Activated CD4-positive, alpha-beta T cell treated with anti-CD3 and anti-CD28 coated beads for 1 hour (primary cell): ENCODE measurements around the gene S100A3.
A peak's percentile ranks its signal among the peaks of the same experiment; 100 is the strongest.

Source experiments
- DNase-seq: peaks from one replicate; pipeline ENCODE4 v3.0.0-alpha.2; 2020

S100A3 gene

DNA sequence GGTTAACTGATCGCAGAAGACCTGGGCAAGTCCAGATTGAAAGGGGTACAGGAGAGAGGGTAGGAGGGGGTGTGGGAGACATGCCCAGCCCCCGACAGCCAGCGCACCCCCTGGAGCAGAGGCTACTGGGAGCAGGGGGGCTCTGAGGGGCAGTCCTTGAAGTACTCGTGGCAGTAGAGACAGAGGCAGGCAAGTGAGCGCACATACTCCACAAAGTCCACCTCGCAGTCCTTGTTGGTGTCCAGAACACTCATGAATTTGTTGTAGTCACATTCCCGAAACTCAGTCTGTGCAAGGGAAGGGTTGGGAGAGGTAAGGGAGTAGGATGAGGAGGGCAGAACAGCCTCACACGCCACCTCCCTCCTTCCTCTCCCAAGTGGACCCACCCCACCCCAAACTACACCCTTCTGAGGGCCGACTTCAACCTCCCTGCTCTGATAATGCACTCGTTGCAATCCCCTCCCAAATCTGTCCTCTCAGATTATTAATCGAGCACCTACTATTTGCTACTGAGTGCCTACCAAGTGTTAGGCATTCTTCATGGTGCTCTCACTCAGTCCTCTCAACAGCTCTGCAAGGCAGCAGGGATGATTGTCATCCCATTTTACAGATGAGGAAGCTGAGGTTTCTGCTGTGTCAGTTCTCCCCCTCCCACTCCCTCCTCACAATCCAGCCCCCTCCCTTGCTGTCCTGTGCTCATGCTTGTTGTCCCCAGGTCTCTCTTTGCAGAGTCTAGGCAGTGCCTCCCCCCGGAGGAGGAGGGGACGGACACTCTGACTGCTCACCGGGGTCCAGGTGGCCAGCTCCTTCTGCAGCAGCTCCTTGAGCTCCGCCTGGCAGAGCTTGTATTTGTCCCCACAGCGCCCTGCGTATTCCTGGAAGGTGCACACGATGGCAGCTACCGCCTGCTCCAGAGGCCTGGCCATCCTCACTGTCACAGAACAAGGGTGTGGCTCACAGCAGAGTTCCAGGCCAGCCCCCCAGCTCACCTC is 1.2 kb downstream of the S100A3 start:
- no peak for DNase-seq

DNA sequence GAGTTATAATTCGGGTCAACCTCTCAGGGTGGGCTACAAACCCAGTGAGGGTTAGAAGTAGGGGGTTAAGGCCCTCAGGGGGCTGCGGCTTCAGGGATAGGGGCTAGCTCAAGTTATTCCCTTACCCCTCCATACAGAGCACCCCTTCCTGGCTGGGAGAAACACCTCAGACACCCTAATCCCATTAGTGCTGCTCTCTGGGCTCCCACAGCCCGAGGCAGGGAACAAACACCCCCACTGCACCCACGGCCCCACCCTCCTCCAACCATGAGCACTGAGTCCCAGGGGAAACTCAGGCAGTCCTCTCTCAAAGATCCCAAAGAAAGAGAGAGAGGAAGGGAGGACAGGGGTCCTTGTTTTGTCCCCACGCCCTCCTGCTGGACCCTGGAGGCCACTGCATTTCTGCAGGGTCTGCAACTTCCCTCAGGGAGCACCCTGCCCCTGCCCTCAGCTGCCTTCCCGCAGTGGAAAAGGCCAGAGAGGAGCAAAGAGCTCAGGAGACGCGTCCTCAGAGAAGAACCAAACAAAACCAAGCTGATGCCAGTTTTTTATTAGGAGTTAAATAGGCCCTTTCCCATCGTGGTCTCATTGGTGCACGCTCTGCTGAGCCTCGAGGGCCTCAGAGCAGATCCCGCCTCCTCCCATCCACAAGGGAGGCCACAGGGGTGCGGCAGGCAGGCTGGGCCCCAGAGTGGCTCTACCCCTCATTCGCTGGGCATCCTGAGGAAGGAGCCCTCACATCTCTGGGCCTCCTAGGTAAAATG is 2.1 kb downstream of the S100A3 start:
- no peak for DNase-seq

DNA sequence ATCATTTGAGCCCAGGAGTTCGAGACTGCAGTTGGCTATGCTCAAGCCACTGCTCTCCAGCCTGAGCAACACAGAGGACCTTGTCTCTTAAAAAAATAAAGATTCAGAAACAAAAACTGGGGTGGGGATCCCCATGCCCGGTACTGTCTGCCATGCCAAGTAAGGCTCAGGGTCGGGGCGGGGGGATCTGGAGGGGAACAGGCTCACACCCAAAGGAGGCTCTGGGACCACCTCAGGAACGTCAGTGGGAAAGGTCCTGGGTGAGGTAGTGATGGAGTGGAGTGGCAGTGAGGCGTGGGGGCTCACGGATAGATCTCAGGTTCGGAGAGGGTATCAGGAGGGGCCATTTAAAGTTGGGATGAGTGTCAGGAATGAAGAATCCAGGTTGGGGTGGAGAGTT is 2.7 kb downstream of the S100A3 start:
- no peak for DNase-seq

DNA sequence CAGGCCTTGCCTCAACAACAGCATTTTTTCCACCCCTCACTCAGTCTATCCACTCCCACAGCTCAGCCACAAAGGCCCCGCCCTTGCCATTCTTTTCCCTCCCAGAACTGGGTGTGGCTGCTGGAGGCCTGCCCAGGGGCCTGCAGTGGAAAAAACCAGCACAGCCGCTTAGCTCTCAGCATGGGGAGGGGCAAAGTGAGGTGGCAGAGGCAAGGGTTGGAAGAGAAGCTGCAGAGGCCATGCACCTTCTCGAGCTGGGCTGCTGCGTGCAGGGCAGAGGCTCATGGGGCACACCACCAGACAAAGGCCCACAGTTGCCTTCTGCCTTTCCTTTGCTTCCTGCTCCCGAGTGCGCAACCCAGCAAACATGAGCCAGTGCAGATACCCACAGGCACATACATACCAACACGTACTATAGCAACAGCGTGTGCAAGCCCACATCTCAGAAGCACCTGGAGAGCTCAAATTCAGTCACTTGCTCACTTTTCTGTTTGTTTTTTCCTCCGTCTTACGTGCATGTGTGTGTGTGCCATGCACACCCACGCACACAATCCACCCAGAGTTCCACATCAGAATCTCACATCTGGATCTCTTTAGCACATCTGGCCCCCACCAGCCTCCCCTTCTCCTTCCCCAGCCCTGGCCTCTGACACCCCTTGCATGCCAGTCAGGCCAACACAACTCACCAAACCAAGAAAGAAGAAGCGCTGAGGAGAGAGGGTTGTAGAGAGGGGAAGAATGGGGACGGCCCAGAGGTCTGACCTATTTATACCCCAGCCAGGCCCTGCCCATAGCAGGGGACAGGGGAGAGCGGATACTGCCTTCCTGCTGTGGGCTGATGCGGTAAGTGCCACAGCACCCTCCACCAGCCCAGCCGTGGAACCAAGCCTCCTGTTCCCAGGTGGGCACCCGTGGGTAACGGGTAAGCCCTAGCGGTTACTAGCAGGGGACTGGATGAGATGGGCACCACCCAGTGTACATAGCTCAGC is 3.7 kb downstream of the S100A3 start, which contains the start of gene S100A4:
TSS of gene S100A4 (minus strand) at position 740 of the 989 bp plus-strand sequence. CDS start 1,012 bp downstream, outside the sequence.
- peak; percentile 88 for DNase-seq

DNA sequence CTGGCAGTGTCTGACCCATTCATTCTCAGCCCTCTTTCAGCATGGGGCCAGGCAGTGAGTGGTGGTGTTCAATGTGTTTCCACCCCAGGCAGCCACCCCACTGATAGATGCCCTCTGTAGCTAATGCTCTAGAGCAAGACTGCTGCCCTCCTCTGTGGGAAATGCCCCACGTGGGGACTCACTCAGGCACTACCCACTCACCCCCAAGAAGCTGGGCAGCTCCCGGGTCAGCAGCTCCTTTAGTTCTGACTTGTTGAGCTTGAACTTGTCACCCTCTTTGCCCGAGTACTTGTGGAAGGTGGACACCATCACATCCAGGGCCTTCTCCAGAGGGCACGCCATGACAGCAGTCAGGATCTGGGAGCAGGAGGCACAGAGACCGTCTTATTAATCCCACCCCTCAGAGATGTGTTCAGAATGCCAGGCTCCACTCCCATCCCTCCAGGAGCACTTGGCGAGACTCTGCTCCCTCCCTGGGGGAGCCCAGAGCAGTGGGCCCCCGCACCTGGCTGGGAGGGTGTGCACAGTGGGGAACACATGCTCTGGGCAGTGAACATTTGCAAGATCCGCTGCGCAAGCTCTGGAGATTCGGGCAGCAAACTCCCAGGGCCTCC is 4.5 kb downstream of the S100A3 start:
- no peak for DNase-seq

DNA sequence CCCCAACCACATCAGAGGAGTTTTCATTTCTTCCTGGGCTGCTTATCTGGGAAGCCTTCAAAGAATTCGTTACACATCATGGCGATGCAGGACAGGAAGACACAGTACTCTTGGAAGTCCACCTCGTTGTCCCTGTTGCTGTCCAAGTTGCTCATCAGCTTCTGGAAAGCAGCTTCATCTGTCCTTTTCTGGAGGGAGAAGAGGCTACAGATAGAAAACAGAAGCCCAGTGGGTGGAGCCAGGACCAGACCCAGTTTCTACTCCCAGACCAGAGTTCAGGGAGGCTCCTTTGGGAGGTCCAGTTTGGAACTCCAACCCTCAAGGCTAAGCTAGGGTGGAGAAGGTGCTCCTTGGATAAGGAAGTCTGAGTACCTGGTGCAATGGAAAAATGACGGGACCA is 5.3 kb downstream of the S100A3 start:
- no peak for DNase-seq

DNA sequence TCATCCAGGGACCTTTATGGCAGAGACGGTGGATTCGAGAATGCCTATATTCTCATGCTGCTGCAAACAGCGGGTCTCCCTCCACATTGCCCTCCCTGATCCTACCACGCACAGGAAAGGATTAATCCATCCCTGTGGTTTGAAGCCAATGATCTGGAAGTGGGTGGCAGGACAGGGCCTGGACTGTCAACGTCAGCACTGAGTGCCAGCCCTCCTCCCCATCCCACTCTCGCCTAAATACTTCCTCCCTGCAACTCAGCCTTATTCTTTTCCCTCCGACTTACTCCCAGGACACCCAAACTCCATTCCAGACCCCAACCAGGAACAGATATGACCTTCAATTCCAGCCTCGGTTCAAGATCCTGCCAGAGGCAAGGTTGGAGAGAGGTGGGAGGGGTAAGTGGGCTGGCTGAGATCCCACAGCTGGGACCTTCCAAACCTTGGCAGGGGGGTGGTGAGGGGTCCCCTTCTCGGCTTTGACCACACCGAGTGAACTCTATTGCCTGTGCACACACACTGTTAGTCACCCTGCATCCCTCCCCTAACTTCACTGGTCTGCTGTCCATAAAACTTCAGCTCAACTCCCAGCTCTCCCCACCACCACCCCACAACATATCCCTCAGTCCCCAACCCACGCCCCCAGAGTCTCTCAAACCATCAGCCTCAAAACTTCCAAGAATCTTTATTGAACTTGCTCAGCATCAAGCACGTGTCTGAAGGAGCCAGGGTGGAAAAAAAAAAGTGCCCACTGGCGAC is 5.9 kb downstream of the S100A3 start:
- no peak for DNase-seq

DNA sequence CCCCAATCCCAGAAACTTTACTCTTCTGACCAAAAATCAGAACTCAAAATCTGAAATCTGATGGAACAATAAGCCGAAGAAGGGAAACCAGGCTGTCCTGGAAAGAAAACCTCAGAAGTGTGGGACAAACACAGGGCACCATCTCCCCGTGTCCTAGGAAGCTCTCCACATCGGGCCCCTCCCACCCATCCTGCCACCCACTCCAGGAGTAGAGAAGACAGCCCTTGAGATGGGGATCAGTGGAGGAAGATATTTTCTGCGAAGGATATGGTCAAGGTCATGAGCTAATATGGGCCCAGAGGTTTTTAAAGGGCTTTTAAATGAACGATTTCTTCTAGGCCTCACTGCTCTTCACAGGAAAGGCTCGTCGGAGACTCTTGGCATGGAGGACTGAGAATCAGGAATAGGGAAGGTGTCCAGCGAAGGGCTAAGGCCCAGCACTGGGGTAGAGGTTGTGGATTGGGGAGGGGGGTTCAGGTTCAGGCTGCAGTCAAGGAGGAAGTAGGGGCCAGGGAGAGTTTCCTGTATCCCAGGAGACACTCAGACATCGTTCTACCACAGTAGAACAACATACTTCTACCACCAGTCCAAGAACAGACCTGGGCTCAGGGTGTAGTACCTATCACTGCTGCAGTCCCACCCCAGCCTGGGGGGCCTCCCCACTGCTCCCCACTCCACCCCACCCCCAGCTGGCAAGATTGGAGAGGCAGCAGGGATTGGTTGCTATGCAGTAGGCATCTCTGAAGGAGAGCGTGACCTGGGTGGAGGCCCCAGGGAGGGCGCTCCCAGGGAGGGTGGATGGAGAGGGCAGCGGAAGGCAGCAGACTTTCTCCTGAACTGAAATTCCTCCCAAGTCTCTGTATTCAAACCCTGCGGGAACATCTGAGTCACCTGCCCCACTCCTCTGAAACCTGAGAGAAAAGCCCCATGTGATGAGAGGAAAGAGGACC is 7.1 kb downstream of the S100A3 start:
- DNase-seq = no peak

DNA sequence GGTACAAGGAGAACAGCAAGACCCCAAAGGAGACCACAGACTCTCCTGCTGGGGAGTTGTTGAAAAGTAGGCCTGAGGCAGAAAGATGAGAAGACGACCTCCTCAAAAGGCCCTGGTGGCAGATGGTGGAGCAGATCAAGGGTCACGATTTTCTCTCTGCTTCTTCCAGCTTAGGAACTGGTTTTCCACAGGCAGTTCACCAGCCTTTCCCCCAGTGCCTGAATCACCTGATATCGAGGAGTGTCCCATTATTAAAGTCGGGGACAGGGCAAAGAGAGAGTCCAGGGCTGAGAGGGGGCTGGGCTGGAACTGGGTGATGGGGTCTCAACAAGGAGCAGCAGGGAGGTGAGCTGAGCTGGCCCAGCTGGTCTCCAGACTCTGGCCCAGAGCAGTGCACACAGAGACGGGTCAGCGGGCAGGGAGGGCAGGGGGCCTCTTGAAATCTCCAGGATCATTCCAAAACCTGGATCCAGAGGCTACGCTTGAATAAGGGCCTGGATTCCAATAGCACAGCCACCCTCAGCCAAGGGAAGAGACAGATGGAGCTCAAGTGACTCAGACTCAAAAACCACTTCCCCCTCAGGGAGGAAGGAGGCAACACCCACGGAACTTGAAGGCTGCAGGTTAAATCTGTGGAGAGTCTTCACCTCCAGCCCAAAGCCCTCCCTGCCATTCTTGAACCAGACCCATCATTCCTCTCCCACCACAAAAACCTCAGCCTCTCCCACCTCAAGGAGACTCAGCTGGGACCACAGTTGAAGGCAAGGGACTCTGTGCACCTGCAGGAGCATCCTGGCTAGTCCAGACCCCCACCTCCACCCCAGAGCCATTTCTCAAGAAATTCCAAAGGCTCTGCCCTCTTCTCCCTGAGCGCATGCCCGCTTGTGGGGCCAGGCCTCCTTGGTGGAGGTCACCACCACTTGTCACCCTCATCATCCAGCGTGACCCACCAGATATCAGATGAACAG is 8.4 kb downstream of the S100A3 start, which contains the start of gene S100A5:
TSS of gene S100A5 (minus strand) at position 541 of the 968 bp plus-strand sequence. CDS start 743 bp downstream, outside the sequence.
- DNase-seq = peak; percentile 38

DNA sequence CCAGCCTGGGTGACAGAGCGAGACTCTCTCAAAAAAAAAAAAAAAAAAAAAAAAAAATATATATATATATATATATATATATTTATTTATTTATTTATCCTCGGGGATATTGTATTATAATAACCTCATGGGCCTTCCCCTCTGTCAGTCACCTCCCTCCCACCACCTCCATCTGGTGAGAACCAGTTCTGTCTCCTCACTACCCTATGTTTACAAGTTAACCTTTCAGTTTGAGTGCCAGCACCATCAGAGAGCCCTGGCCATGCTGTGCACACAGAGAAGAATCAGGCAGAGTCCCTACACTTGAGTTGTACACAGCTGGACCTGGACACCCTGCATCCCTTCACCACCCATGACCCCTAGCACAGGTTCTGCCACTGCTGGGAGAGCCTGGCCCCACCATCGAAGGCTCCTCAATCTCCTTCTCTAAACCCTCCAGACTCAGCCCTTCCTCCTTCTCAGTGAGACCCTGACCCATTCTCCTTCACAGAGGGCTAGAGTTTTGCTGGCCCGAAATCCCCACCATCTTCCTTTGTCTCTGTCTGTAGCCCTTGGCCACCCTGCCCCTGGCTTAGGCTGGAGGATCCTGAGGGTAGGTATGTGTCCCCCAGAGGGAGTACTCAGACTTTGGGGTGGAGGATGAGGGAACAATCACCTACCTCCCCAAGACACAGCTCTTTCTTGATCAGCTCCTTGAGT is 9.5 kb downstream of the S100A3 start:
- no peak for DNase-seq

DNA sequence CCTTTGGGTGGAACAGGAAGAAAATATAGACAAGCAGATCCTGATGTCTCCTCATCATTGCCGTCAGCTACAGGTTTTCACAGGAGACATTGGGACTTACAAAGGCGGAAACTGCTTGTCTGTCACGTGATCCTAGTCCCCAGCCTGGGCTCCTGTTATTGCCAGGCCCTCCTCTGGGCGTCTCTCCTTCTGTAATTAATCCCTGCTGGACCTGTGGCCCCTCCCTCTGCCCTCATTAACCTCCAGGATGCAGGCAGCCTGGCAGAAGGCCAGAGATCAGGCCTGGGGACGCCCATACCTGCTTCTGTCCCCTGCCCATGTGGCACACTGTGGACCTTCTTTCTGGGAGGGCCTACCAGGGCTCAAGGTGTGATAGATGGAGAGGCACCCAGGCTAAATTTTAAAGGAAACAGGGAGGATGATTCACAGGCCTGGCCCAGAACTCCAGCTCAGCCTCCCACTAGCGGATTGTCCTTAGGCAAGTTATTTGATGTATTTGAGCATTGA is 10.7 kb downstream of the S100A3 start:
- DNase-seq = no peak

DNA sequence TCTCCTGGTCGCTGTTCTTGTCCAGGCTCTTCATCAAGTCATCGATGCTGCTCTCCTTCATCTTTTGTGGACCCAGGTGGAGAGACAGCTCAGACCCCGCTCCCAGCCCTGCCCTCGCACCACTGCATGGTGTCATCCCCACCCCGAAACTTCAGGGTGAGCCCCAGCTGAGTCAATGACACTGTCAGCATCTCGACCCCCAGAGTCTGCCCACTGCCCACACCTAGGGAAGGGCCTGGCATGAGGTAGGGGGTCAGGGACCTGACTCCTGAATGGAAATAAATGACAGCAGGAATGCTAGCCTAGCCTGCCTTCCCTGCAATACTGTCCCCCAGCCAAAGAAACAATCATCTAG is 11.7 kb downstream of the S100A3 start:
- DNase-seq = no peak

DNA sequence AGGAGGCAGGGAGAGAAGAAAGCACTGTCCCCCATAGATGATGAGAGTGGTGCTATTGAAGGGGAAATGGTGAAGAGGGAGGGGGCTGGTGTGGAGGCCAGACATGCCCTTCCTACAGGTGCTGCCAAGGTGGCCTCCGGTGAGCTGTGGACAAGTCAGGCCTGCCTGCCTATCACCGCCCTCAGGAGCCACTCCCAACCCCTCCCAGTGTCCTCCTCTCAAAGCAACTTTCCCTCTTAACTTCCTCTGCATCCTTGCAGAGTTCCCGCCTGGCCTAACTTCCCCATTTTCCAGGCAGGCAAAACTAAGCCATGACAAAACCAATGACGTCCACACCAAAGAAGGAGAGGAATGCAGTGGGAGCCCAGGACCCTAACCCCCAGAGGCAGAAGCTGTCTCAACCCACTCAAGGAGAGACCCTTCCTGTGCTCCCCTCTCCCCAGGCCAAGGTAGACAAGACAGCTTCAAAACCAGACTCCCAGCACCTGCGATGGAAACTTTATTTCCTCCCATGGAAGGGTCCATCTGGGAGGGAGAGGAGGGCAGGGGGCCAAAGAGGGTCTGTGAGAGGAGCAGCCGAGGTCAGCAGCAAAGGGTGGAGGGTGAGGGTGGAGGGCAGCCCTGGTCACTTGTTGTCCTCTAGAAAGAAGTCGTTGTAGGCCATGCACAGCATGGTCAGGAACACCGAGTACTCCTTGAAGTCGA is 12.2 kb downstream of the S100A3 start:
- DNase-seq = no peak

DNA sequence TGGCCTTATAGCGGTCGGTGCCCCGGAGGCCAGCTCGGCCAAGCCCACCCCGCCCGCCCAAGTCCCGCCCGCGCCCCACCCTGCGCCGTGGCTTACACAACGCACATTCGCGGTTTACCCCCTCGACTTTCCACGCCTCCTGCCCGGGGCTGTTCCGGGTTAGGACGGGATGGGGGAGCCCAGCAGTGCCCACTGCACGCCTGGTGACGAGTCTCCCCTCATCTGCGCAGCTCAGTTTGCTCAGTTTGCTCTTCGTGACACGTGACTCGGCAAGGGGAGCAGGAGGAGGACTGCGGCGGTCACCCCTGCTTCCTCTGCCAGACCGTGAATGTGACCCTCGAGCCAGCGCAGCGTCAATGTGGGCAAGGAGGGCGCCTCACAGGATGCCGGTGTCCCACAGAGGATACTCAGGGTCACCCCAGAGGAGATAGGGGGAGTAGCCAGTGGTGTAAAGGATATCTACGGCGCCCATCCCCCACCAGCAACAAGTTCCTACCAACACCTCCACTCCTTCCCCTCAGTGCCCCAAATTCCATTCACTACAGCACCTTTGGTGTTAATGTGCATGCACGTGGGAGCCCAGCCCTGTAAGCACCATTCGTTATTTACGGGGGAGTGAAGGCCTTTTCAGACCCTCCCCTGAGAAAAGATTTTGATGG is 12.9 kb downstream of the S100A3 start:
- peak; percentile 64 for DNase-seq

DNA sequence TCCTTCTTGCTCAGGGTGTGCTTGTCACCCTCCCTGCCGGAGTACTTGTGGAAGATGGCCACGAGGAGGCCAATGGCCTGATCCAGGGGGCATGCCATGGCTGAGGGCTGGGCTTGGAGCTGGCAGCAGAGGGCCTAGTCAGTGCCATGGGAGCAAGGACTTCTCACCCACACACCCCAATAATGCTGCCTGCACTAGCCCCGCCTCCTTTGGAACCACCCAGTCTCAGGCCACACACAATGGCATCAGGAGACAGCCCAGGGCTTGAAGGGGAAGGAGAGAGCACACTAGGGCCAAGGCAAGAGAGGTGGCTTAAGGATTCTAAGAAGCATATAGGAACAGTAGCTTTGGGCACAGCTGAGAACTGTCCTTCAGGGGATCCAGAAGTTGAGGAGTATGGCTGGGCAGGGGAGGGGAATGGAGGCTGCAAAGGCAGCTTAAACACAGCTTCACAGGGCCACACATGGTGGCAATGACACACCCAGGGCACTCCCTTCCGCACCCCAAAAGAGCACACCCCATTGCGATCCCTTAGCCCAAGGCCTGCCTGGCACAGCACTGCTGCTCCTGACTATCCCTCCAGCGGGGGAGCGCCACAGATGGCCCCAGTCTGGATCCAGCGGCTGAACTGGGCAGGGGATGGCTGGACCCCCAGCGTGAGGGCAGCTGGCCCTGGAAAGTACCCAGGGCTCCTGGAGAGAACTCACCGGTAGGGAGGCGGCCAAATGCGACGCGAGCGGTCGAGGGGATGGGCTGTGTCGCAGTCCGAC is 13.6 kb downstream of the S100A3 start, which contains the start of gene S100A6:
TSS of gene S100A6 (minus strand) at position 750 of the 770 bp plus-strand sequence. CDS start at position 98, 652 bp downstream.
- DNase-seq = peak; percentile 18

DNA sequence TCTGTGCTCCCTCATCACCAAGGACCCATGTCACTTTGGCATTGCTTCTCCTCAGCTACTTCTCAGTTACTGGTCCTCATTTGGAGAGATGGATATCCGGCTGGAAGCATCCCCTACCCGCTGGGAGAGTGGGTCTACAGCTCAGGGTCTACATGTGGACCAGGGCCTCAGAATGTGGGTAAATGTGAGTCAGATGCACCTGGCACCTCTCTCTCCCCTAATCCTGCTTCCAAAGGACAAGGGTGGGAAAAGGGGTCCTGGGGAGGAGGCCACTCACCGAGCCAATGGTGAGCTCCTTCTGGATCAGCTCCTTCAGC is 14.2 kb downstream of the S100A3 start:
- no peak for DNase-seq
